Measurements from ENCODE around the gene CD96.

CD96 gene

GRCh38 chr3:111590143-111590491 lies 48.1 kb downstream of the CD96 start:
- no peak for DNase-seq (ENCODE audit: low read depth in 1 of 2, low spot score in 1 of 2)
- no peak overlapping the region for H3K4me3 ChIP-seq (replicated peaks; ENCODE audit: insufficient read depth, low read length)

GRCh38 chr3:111591555-111591954 lies 49.6 kb downstream of the CD96 start:
- no peak for TF ChIP-seq REST (IDR thresholded peaks at IDR 0.05; ENCODE audit: insufficient replicate concordance, low read depth)
- no peak for TF ChIP-seq GABPA (IDR thresholded peaks at IDR 0.05; ENCODE audit: low read depth)
- no peak for TF ChIP-seq CTCF (IDR thresholded peaks at IDR 0.05; ENCODE audit: insufficient read depth, low read length)
- TF ChIP-seq SPI1 (IDR thresholded peaks at IDR 0.05; ENCODE audit: borderline replicate concordance, low read depth): no peak
- TF ChIP-seq POLR2AphosphoS5 (IDR thresholded peaks at IDR 0.05; ENCODE audit: low read depth): no peak
- Histone ChIP-seq H3K27me3 (ENCODE audit: insufficient read depth, poor library complexity, severe bottlenecking) (no peaks in the 10 kb centered on the region), H3K27ac (replicated peaks) (no peak overlapping the region), H3K4me3 (replicated peaks; ENCODE audit: insufficient read depth, low read length) (no peak overlapping the region)
- DNase-seq (ENCODE audit: low read depth in 1 of 2, low spot score in 1 of 2): no peak

More at GRCh38 chr3:111590143-111590491, 48.1 kb downstream of the CD96 start:
- TF ChIP-seq SPI1 (IDR thresholded peaks at IDR 0.05; ENCODE audit: borderline replicate concordance, low read depth) (no peak), REST (IDR thresholded peaks at IDR 0.05; ENCODE audit: insufficient replicate concordance, low read depth) (no peak), POLR2AphosphoS5 (IDR thresholded peaks at IDR 0.05; ENCODE audit: low read depth) (no peak), GABPA (IDR thresholded peaks at IDR 0.05; ENCODE audit: low read depth) (no peak), CTCF (IDR thresholded peaks at IDR 0.05; ENCODE audit: insufficient read depth, low read length) (no peak)
- Histone ChIP-seq H3K27me3 (ENCODE audit: insufficient read depth, poor library complexity, severe bottlenecking) (no peaks in the 10 kb centered on the region), H3K27ac (replicated peaks) (no peak overlapping the region)

GRCh38 chr3:111592143-111592542 lies 50.1 kb downstream of the CD96 start:
- no peaks in the 10 kb centered on the region for H3K27me3 ChIP-seq (ENCODE audit: insufficient read depth, poor library complexity, severe bottlenecking)
- H3K4me3 ChIP-seq (replicated peaks; ENCODE audit: insufficient read depth, low read length): no peak overlapping the region
- TF ChIP-seq GABPA (IDR thresholded peaks at IDR 0.05; ENCODE audit: low read depth): no peak
- TF ChIP-seq POLR2AphosphoS5 (IDR thresholded peaks at IDR 0.05; ENCODE audit: low read depth): no peak
- TF ChIP-seq CTCF (IDR thresholded peaks at IDR 0.05; ENCODE audit: insufficient read depth, low read length): no peak
- no peak for TF ChIP-seq REST (IDR thresholded peaks at IDR 0.05; ENCODE audit: insufficient replicate concordance, low read depth)
- no peak for TF ChIP-seq SPI1 (IDR thresholded peaks at IDR 0.05; ENCODE audit: borderline replicate concordance, low read depth)
- no peak overlapping the region for H3K27ac ChIP-seq (replicated peaks)
- DNase-seq (ENCODE audit: low read depth in 1 of 2, low spot score in 1 of 2): no peak

Data from HL-60 (cell line).